NCI-H460 (cell line): ENCODE results near the gene HMX2. TPM values are rescaled to one million over a fixed set of nuclear protein-coding genes. Genes with fewer than 3 reads are reported as not detected.

Experiments
- DNase-seq: peaks from one replicate; pipeline ENCODE4 v3.0.0-alpha.2; 2016; ENCODE audit warnings: low read depth; ENCODE audit errors: extremely low read depth
- total RNA-seq: library from RNA; depleted of rRNA; stranded (reverse); fragments of >200 nt; shearing (Covaris generic); gene quantifications from 2 replicates; pipeline ENCODE4 v1.2.3, GENCODE V29; 2014; rRNA removed

Gene HMX2
- total RNA-seq, 1 experiment from 2014 or later = 1.1 TPM

DNA sequence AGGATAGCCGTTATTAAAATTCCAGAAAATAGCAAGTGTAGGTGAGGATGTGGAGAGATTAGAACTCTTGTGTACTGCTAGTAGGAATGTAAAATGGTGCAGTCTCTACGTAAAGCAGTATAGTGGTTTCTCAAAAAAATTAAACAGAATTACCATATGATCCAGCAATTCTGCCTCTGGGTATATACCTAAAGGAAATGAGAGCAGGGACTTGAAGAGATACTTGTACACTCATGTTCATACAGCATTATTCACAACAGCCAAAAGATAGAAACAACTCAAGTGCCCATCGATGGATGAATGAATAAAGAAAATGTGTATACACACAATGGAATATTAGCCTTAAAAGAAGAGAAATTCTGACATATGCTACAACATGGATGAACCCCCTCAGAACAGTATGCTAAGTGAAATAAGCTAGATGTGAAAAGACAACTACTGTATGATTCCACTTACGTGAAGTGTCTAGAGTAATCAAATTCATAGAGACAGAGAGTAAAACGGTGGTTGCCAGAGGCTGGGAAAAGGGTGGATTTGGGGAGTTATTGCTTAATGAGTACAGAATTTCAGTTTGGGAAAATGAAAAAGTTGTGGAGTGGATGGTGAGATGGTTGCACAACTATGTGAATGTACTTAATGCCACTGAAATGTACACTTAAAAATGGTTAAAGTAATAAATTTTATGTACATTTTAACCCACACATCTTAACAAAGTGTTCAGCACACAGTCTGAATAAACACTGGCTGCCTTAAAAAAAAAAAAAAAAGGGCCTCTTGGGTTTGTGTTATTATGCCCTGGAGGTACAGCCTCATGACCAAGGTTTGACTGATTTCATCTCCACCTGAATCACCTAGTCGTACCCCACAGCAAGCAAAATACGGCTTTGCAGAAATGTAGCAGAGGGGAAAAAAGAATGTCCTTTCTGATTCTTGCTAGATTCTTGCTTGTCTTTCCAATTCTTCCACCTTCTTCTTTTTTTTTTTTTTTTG, 32.5 kb downstream of the HMX2 start:
- no peak for DNase-seq

DNA sequence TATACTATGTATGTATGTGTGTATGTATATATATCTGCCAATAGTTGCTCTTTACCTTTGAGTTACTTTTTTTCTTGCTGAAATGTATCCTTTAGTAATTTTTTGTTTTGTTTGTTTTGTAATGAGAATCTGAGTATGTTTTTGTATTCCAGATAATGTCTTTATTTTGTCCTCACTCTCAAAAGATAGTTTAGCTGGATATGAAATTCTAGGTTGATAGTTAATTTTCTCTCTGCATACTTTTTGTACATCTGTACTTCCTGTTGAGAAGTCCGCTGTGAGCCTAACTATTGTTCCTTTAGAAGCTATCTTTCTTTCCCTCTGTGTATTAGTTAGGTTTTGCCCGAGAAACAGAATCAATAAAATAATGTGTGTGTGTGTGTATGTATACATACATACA, 35.8 kb downstream of the HMX2 start:
- no peak for DNase-seq

DNA sequence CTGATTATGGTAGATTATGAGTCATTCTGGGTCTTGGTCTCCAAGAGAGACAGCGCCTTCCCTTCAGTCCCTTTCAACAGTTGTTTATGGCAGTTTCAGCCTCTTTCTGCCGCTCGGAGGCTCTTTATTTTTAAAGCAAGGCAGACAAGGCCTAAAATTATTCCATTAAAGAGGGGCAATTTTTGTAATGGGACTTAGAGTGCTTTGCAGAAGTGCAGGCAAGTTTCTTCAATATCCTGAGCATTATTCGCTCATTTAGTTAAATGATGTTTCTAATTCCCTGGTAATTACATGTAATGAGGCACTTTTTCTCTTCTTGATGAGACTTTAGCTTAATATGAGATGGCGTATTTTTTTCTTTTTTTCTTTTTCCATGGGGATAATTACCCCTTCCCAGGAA, 39.8 kb downstream of the HMX2 start:
- DNase-seq = no peak

- no peak for DNase-seq
Measured at GRCh38 chr10:123191886-123192285, 44.0 kb downstream of the HMX2 start.

DNA sequence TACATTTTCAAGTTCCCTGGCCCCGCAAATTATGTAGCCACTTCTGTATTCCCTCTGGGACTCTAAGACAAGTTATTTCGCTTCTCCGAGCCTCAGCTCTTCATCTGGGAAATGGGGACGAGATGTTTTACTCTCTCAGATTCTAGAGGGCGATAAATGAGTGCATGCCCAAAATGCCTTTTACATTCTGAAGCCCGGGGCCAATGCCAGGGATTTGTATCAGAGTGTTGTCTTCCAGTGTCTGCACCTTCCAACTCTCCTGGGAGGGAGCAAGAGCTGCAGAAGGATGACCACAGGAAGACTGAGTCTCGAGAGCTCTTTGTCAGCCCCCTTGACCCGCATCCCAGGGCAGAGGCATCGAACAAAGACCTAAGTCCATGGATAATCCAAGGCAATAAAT, 46.1 kb downstream of the HMX2 start:
- no peak for DNase-seq

Other genes with a start within 250 kb of the HMX2 start
- not detected in 2 replicates for gene FAM24A, start 237.5 kb upstream of the HMX2 start, total RNA-seq
- 13.5 and 14.6 TPM in 2 replicates for gene C10orf88, start 193.9 kb upstream of the HMX2 start, total RNA-seq
- gene PSTK, start 167.7 kb upstream of the HMX2 start, total RNA-seq = 5.6 and 9.5 TPM in 2 replicates
- gene IKZF5, start 139.3 kb upstream of the HMX2 start, total RNA-seq = 4.0 and 5.6 TPM in 2 replicates
- 11.0 and 11.3 TPM in 2 replicates for gene ACADSB, start 139.1 kb upstream of the HMX2 start, total RNA-seq
- 3.9 and 5.3 TPM in 2 replicates for gene HMX3, start 12.2 kb upstream of the HMX2 start, total RNA-seq
- 247 and 274 TPM in 2 replicates for gene BUB3, start 6.3 kb downstream of the HMX2 start, total RNA-seq